ENCODE data around the gene SPATA12. TPM values are rescaled to one million over a fixed set of nuclear protein-coding genes. Genes with fewer than 3 reads are reported as not detected.

SPATA12 gene
- total and polyA plus RNA-seq, 7 experiments from 2014 or later: not detected

DNA sequence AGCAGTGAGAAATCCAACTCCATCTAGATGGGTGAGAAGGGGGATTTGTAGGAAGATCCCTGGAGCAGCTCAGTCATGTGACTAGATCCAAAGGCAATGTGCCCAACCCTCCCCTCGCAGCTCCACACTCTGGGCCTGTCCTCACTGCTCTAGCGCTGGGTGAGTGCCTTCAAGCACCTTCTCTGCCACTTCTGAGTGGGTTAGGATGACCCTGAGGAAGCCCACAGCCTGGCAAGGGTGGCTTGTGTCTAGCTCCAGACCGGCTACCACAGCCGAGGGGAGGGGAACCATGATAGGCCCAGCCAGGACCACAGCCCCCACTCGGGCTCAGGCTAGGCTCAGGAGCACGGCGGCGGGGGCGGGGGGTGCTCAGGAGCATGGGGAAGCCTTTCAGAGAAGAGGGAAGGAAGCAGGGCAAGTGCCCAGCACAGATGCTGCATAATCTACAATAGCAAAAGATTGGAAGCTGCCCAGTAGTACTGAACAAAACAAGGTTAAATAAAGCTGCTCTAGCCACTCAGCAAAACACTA, 1.7 kb downstream of the SPATA12 start:
- Mint-ChIP-seq H3K27ac (no peak overlapping the region), H3K4me3 (no peak overlapping the region), H3K4me1 (peaks cover 0 to 6% (median 3%) of the 10 kb centered on the region in 7 donors), H3K36me3 (peaks cover 0 to 4% (median 0%) of the 10 kb centered on the region in 5 donors), H3K9me3 (peaks cover 0 to 5% (median 0%) of the 10 kb centered on the region in 11 donors), H3K27me3 (peaks cover 0 to 6% (median 2%) of the 10 kb centered on the region in 5 donors)
- Histone ChIP-seq H3K4me1 (ENCODE audit: control insufficient read depth in 2 of 2, insufficient read depth in 2 of 2, low read length in 2 of 2) (no peaks in the 10 kb centered on the region), H3K4me3 (ENCODE audit: low read length) (no peak overlapping the region), H3K36me3 (ENCODE audit: control insufficient read depth in 2 of 3, insufficient read depth in 3 of 3, low read length in 3 of 3) (no peaks in the 10 kb centered on the region), H3K27me3 (ENCODE audit: control insufficient read depth in 2 of 2, insufficient read depth in 2 of 2, low read length in 2 of 2) (no peaks in the 10 kb centered on the region), H3K9me3 (ENCODE audit: control insufficient read depth in 2 of 3, low read length in 3 of 3) (no peaks in the 10 kb centered on the region), H3K27ac (ENCODE audit: low read depth, low read length) (no peak overlapping the region)
- no peak for ATAC-seq
- DNase-seq: no peak
- CTCF ChIA-PET: no interaction called here
- intact Hi-C loops (cut with micrococcal nuclease): no loop called here
- POLR2A ChIA-PET: no interaction called here

DNA sequence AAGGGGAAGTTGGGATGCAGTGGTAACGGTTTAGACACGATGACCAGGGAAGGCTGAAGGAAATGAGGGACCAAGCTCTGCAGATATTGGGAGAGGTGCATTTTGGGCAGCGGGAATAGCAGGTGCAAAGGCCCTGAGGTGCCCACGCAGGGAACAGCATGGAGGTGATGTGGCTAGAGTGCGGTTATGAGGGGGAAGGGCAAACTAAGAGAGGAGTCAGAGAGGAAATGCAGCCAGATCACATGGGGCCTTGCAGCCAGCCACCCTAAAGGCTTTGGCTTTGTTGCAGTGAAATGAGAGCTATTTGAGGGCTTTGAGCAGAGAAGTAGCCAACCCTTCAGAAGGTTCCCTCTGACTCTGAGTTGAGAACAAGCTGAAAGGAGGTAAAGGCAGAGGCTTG, 2.6 kb downstream of the SPATA12 start:
- ATAC-seq (no peak), DNase-seq (no peak)
- Mint-ChIP-seq H3K4me1 (peaks cover 0 to 6% (median 3%) of the 10 kb centered on the region in 7 donors), H3K36me3 (no peaks in the 10 kb centered on the region), H3K27ac (no peak overlapping the region), H3K9me3 (peaks cover 0 to 3% (median 0%) of the 10 kb centered on the region in 11 donors), H3K4me3 (no peak overlapping the region), H3K27me3 (peaks cover 0 to 6% (median 2%) of the 10 kb centered on the region in 5 donors)
- no peaks in the 10 kb centered on the region for H3K9me3 ChIP-seq (ENCODE audit: control insufficient read depth in 2 of 3, low read length in 3 of 3)
- no peak overlapping the region for H3K4me3 ChIP-seq (ENCODE audit: low read length)
- no peaks in the 10 kb centered on the region for H3K27me3 ChIP-seq (ENCODE audit: control insufficient read depth in 2 of 2, insufficient read depth in 2 of 2, low read length in 2 of 2)
- H3K4me1 ChIP-seq (ENCODE audit: control insufficient read depth in 2 of 2, insufficient read depth in 2 of 2, low read length in 2 of 2): no peaks in the 10 kb centered on the region
- ChIA-PET POLR2A (no interaction called here), CTCF (no interaction called here)
- no peaks in the 10 kb centered on the region for H3K36me3 ChIP-seq (ENCODE audit: control insufficient read depth in 2 of 3, insufficient read depth in 3 of 3, low read length in 3 of 3)
- intact Hi-C loops (cut with micrococcal nuclease): no loop called here
- H3K27ac ChIP-seq (ENCODE audit: low read depth, low read length): no peak overlapping the region

DNA sequence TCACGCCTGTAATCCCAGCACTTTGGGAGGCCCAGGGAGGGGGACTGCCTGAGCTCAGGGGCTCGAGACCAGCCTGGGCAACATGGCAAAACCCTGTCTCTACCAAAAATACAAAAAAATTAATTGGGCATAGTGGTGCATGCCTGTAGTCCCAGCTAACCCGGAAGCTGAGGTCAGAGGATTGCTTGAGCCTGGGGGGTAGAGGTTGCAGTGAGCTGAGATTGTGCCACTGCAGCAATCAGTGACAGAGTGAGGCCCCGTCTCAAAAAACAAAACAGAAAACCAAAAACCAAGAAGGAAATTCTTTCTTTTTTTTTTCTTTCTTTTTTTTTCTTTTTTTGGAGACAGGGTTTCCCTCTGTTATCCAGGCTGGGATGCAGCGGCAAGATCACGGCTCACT, 3.5 kb downstream of the SPATA12 start:
- Histone ChIP-seq H3K4me1 (ENCODE audit: control insufficient read depth in 2 of 2, insufficient read depth in 2 of 2, low read length in 2 of 2) (no peaks in the 10 kb centered on the region), H3K4me3 (ENCODE audit: low read length) (no peak overlapping the region), H3K9me3 (ENCODE audit: control insufficient read depth in 2 of 3, low read length in 3 of 3) (no peaks in the 10 kb centered on the region), H3K27ac (ENCODE audit: low read depth, low read length) (no peak overlapping the region), H3K27me3 (ENCODE audit: control insufficient read depth in 2 of 2, insufficient read depth in 2 of 2, low read length in 2 of 2) (no peaks in the 10 kb centered on the region), H3K36me3 (ENCODE audit: control insufficient read depth in 2 of 3, insufficient read depth in 3 of 3, low read length in 3 of 3) (no peaks in the 10 kb centered on the region)
- H3K27ac Mint-ChIP-seq: no peak overlapping the region
- H3K4me1 Mint-ChIP-seq: peaks cover 0 to 9% (median 3%) of the 10 kb centered on the region in 7 donors
- peaks cover 0 to 7% (median 4%) of the 10 kb centered on the region in 5 donors for H3K27me3 Mint-ChIP-seq
- H3K9me3 Mint-ChIP-seq: peaks cover 0 to 3% (median 0%) of the 10 kb centered on the region in 11 donors
- no peaks in the 10 kb centered on the region for H3K36me3 Mint-ChIP-seq
- H3K4me3 Mint-ChIP-seq: no peak overlapping the region
- CTCF ChIA-PET: no interaction called here
- POLR2A ChIA-PET: no interaction called here
- ATAC-seq (no peak), DNase-seq (no peak)
- intact Hi-C loops (cut with micrococcal nuclease): no loop called here

DNA sequence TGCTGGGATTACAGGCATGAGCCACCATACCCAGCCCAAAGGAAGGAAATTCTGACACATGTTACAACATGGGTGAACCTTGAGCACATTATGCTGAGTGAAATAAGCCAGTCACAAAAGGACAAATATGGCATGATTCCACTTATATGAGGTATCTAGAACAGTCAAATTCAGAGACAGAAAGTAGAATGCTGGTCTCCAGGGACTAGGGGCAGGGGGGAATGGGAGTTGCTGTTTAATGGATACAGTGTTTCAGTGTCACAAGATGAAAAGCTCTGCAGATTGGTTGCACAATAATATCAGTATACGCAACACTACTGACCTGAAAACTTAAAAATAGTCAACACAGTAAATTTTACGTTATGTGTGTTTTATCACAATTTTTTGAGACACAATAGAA, 4.1 kb downstream of the SPATA12 start:
- no peaks in the 10 kb centered on the region for H3K4me1 ChIP-seq (ENCODE audit: control insufficient read depth in 2 of 2, insufficient read depth in 2 of 2, low read length in 2 of 2)

DNA sequence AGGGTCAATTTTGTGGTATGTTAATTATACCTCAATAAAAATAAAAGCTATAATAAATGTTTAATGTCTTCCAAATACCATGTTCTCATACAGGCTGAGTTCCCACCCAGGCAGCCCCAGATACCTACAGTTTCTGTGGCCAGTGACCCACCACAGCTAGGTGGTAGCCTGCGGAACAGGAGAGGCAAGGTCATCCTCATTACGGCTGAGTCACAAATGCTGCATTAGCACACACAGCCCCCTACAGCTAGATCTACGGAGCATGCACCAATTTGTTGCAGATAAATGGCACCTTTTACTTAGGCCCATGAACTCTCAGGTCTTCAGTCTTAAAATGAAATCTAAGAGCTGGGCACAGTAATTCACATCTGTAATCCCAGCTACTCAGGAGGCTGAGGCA, 5.1 kb downstream of the SPATA12 start:
- Histone ChIP-seq H3K27me3 (ENCODE audit: control insufficient read depth in 2 of 2, insufficient read depth in 2 of 2, low read length in 2 of 2) (no peaks in the 10 kb centered on the region), H3K27ac (ENCODE audit: low read depth, low read length) (no peak overlapping the region), H3K4me3 (ENCODE audit: low read length) (no peak overlapping the region), H3K36me3 (ENCODE audit: control insufficient read depth in 2 of 3, insufficient read depth in 3 of 3, low read length in 3 of 3) (no peaks in the 10 kb centered on the region), H3K4me1 (ENCODE audit: control insufficient read depth in 2 of 2, insufficient read depth in 2 of 2, low read length in 2 of 2) (no peaks in the 10 kb centered on the region), H3K9me3 (ENCODE audit: control insufficient read depth in 2 of 3, low read length in 3 of 3) (no peaks in the 10 kb centered on the region)
- peaks cover 0 to 4% (median 0%) of the 10 kb centered on the region in 11 donors for H3K9me3 Mint-ChIP-seq
- ChIA-PET CTCF (interaction anchor here (0.6 kb wide), 1 partner anchor 989 kb away, joined by 3 read pairs; no protein-coding TSS in a partner anchor), POLR2A (no interaction called here)
- DNase-seq: no peak
- peaks cover 3 to 18% (median 11%) of the 10 kb centered on the region in 5 donors for H3K27me3 Mint-ChIP-seq
- H3K27ac Mint-ChIP-seq: no peak overlapping the region
- H3K36me3 Mint-ChIP-seq: no peaks in the 10 kb centered on the region
- H3K4me1 Mint-ChIP-seq: peaks cover 0 to 8% (median 3%) of the 10 kb centered on the region in 7 donors
- ATAC-seq: no peak
- H3K4me3 Mint-ChIP-seq: no peak overlapping the region
- intact Hi-C loops (cut with micrococcal nuclease): no loop called here

More for the DNA sequence above, 4.1 kb downstream of the SPATA12 start:
- peaks cover 0 to 11% (median 4%) of the 10 kb centered on the region in 5 donors for H3K27me3 Mint-ChIP-seq
- H3K27ac ChIP-seq (ENCODE audit: low read depth, low read length): no peak overlapping the region
- H3K4me3 Mint-ChIP-seq: no peak overlapping the region
- no peaks in the 10 kb centered on the region for H3K9me3 ChIP-seq (ENCODE audit: control insufficient read depth in 2 of 3, low read length in 3 of 3)
- no peaks in the 10 kb centered on the region for H3K27me3 ChIP-seq (ENCODE audit: control insufficient read depth in 2 of 2, insufficient read depth in 2 of 2, low read length in 2 of 2)
- intact Hi-C loops (cut with micrococcal nuclease): no loop called here
- POLR2A ChIA-PET: no interaction called here
- H3K9me3 Mint-ChIP-seq: peaks cover 0 to 3% (median 0%) of the 10 kb centered on the region in 11 donors
- CTCF ChIA-PET: no interaction called here
- no peaks in the 10 kb centered on the region for H3K36me3 Mint-ChIP-seq
- H3K4me3 ChIP-seq (ENCODE audit: low read length): no peak overlapping the region
- H3K36me3 ChIP-seq (ENCODE audit: control insufficient read depth in 2 of 3, insufficient read depth in 3 of 3, low read length in 3 of 3): no peaks in the 10 kb centered on the region
- no peak for ATAC-seq
- H3K4me1 Mint-ChIP-seq: peaks cover 0 to 9% (median 3%) of the 10 kb centered on the region in 7 donors
- no peak for DNase-seq
- no peak overlapping the region for H3K27ac Mint-ChIP-seq

DNA sequence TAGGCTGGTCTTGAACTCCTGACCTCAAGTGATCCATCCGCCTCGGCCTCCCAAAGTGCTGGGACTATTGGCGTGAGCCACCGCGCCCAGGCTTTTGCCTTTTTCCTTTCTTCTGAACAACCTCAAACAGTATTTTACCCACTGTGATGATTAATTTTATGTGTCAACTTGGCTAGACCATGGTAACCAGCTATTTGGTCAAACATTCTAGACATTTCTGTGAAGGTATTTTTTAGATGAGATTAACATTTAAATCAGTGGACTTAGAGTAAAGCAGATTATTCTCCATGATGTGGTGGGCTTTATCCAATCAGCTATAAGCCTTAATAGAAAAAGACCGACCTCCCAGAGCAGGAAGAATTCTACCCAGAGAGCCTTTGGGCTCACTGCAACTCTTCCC, 6.0 kb downstream of the SPATA12 start:
- Histone ChIP-seq H3K27ac (ENCODE audit: low read depth, low read length) (no peak overlapping the region), H3K9me3 (ENCODE audit: control insufficient read depth in 2 of 3, low read length in 3 of 3) (no peaks in the 10 kb centered on the region), H3K4me3 (ENCODE audit: low read length) (no peak overlapping the region), H3K27me3 (ENCODE audit: control insufficient read depth in 2 of 2, insufficient read depth in 2 of 2, low read length in 2 of 2) (no peaks in the 10 kb centered on the region), H3K4me1 (ENCODE audit: control insufficient read depth in 2 of 2, insufficient read depth in 2 of 2, low read length in 2 of 2) (no peaks in the 10 kb centered on the region), H3K36me3 (ENCODE audit: control insufficient read depth in 2 of 3, insufficient read depth in 3 of 3, low read length in 3 of 3) (no peaks in the 10 kb centered on the region)
- H3K27ac Mint-ChIP-seq: no peak overlapping the region
- POLR2A ChIA-PET: no interaction called here
- intact Hi-C loops (cut with micrococcal nuclease): no loop called here
- DNase-seq (no peak), ATAC-seq (no peak)
- peaks cover 0 to 6% (median 3%) of the 10 kb centered on the region in 7 donors for H3K4me1 Mint-ChIP-seq
- CTCF ChIA-PET: no interaction called here
- no peak overlapping the region for H3K4me3 Mint-ChIP-seq
- H3K36me3 Mint-ChIP-seq: no peaks in the 10 kb centered on the region
- H3K9me3 Mint-ChIP-seq: peaks cover 0 to 7% (median 0%) of the 10 kb centered on the region in 11 donors
- H3K27me3 Mint-ChIP-seq: peaks cover 8 to 19% (median 16%) of the 10 kb centered on the region in 5 donors

DNA sequence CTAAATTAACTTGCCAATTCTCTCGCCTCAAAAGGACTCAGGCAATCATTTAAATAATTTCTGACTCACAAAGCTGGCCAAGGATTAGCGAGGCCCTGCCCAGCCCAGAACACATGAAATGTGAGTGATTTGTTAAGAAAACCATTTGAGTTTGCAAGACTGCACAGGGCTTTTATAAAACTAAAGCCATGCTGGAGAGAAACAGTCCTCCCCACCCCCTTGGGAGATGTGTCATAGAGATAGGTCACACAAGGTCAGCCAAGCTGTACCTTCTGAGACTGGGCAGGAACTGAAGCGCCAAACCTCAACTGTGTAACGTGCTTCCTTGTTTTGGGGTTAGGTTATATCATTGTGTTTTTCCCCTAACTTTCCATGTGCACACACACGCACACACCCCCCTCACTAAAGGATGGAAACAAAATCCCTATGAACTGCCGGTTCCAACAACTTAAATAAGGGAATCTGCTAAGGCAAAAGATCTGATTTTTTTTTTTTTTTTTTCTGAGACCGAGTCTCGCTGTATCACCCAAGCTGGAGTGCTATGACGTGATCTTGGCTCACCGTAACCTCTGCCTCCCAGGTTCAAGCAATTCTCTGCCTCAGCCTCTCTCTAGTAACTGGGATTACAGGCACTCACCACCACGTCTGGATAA, 8.1 kb downstream of the SPATA12 start:
- Histone ChIP-seq H3K36me3 (ENCODE audit: control insufficient read depth in 2 of 3, insufficient read depth in 3 of 3, low read length in 3 of 3) (no peaks in the 10 kb centered on the region), H3K27ac (ENCODE audit: low read depth, low read length) (no peak overlapping the region), H3K9me3 (ENCODE audit: control insufficient read depth in 2 of 3, low read length in 3 of 3) (no peaks in the 10 kb centered on the region), H3K4me1 (ENCODE audit: control insufficient read depth in 2 of 2, insufficient read depth in 2 of 2, low read length in 2 of 2) (no peaks in the 10 kb centered on the region), H3K27me3 (ENCODE audit: control insufficient read depth in 2 of 2, insufficient read depth in 2 of 2, low read length in 2 of 2) (no peaks in the 10 kb centered on the region), H3K4me3 (ENCODE audit: low read length) (no peak overlapping the region)
- peaks cover 21 to 29% (median 29%) of the 10 kb centered on the region in 5 donors for H3K27me3 Mint-ChIP-seq
- ChIA-PET CTCF (no interaction called here), POLR2A (no interaction called here)
- H3K36me3 Mint-ChIP-seq: no peaks in the 10 kb centered on the region
- H3K9me3 Mint-ChIP-seq: peaks cover 0 to 7% (median 0%) of the 10 kb centered on the region in 11 donors
- ATAC-seq (peak; percentile 94), DNase-seq (no peak)
- H3K4me3 Mint-ChIP-seq: no peak overlapping the region
- intact Hi-C loops (cut with micrococcal nuclease): no loop called here
- H3K4me1 Mint-ChIP-seq: peaks cover 0 to 5% (median 0%) of the 10 kb centered on the region in 7 donors
- no peak overlapping the region for H3K27ac Mint-ChIP-seq
